ENCODE measurements around the gene ZNF609.

The ZNF609 gene

DNA sequence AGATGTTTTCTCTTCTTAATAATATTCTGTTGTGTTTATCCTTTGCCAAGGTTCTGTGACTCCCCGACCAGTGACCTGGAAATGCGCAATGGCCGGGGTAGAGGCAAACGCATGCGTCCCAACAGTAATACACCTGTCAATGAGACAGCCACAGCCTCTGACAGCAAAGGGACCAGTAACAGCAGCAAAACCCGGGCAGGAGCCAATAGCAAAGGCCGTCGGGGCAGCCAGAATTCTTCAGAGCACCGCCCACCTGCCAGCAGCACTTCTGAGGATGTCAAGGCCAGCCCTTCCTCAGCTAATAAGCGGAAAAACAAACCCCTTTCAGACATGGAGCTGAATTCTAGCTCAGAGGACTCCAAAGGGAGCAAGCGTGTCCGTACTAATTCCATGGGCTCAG, 213.5 kb downstream of the ZNF609 start:
- no peak for DNase-seq

DNA sequence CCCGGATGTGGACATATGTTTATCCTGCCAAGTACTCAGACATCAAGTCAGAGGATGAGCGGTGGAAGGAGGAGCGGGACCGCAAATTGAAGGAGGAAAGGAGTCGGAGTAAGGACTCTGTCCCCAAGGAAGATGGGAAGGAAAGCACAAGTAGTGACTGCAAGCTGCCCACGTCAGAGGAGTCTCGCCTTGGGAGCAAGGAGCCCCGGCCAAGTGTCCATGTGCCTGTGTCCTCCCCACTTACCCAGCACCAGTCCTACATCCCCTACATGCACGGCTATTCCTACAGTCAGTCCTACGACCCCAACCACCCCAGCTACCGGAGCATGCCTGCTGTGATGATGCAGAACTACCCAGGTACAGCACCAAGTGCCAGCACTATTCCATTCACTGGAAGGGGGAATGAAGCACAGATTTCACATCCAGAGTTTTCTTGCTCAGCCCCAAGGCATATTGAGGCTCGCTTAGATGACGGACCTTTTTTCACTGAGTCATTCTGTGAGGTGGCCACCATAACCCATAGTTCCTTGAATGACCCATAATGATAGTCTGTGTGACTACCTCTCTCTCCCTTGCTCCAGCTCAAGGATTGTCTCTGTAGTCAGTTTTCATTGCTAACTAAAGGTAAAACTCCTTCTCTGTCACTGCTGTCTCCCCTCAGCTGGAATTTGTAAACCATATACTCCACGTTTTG, 217.9 kb downstream of the ZNF609 start:
- DNase-seq, result no peak

GRCh38 chr15:64680097-64680496, 219.7 kb downstream of the ZNF609 start:
- no peak for DNase-seq

GRCh38 chr15:64681424-64682024, 221.1 kb downstream of the ZNF609 start:
- peak in 1 of 2 experiments; percentile 13 for DNase-seq

DNA sequence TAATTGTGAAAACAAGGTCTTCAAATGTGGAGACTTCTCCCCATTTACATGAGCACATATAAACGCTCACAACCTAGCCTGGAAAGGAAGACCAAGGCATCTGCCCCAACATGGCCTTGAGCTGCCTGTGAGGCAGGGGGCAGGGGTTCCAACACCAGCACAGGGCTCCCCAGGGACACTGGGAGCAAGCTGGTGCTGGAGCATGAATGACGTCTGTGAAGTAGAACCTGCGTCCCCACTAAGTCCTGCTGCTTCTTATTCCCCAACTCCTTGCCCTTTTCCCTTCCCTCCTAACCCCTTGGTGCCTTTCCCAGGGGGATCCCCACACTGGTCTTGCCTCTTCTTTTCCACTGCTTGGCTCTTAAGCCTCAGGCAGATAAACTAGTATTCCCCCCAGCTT, 221.9 kb downstream of the ZNF609 start:
- DNase-seq, result no peak

DNA sequence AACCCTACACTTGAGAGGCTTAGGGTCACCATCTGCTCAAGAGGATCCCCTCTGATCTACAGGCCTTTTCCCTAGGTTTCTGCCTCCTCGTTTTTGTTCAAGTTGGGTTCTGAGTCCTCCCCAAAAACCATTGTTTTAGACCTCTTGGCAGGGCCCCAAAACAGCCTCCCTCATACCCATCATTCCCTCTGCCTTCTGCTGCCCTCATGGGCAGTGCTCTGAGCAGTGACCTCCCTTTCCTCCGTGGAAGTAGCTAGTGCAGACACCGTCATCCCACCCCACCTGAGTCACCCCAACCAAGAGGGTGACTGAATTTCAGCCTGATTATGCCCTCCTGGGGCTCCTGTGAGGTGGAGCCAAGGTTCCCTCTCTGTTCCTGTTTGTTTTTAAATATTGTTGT, 223.0 kb downstream of the ZNF609 start:
- DNase-seq, result no peak

DNA sequence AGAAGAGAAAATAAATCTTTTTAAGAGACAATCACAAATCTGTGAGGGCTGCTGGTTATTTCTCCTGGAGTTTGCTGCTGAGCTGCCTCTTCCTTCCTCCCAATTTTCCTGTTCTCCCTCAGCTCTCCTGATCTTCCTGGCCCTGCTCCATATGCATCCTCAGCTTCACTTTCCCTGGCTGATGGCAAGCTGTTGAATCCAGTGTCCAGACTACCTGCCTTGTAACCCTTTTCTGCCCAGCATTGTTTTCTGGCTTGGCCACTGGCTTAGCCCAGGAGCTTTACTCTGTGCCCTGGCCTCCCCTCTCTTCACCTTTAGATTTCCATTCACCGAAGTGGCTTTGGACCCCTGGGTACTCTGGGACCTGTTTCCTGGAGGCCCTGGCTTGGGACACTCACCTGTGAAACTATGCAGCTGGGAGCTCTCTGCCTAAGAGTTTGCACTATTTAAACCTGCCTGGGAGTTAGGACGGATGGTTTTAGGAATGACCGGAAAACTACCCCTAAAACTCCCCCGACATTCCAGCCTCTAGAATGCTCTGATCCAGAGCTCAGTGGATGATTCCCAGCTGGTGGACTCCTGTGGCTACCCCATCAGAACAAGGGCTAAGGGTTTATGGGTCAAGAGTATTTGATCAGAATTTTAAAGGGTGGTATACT, 225.0 kb downstream of the ZNF609 start:
- DNase-seq, result no peak

DNA sequence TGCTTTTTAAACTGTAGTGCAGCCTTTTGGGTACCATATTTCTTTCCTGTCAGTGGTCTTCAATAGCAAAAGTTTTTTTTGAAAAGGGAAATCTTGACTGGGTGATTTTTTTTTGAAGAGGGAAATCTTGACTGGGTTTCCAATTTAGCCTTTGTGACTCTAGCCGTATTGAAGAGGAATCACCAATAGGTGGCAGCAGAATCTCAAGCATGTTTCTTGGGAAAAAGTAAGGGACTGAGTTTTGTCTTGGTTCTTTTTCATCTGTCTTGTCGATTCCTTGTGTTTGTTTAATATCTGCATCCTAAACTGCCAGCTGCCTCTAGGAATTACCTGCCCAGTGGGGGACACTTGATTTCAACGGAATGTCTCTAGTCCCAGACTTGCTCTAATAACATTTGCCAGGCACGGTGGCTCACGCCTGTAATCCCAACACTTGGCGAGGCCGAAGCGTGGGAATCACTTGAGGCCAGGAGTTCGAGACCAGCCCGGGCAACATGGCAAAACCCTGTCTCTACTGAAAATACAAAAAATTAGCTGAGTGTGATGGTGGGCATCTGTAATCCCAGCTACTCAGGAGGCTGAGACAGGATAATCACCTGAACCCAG, 225.9 kb downstream of the ZNF609 start:
- DNase-seq, result peak in 1 of 2 experiments; percentile 23

DNA sequence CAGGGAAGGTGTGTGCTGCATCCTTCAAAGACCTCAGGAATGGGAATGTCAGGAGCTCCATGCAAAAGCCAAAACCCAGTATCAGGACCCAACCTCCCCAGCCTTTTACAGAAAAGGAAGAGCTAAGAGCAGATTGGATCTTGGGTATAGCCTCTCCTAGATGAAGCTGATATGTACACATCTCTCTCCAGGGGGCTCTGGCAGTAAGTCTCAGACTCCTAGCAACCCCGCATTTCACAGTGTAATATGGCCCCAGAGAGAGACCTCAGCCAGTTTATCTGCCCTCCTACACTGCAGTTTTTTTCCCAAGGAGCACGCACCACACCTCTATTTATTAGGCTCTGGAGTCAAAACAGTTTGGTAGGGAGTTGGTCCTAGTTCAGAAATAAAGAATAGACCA, 226.8 kb downstream of the ZNF609 start:
- no peak for DNase-seq

DNA sequence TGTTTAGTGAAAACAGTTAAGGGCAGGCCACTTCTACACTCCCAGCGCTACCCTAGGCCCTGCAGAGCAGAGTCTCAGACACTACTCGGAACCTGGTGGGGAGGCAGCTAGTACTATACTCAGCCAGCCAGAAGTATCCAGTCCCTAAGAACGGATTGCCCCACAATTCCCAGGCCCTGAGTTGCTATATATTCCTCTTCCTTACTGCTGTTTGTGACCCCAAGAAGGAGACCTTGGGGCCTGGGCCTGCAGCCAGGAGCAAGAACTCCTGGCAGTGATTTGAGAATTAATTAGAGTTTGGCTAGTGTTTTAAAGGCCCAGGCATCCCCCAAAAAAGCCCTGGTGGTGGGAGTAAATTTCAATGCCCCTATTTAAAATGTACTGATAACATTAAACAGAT, 227.3 kb downstream of the ZNF609 start:
- DNase-seq, result no peak

- no peak for DNase-seq
These were observed 228.4 kb downstream of the ZNF609 start for GRCh38 chr15:64688770-64689169.

DNA sequence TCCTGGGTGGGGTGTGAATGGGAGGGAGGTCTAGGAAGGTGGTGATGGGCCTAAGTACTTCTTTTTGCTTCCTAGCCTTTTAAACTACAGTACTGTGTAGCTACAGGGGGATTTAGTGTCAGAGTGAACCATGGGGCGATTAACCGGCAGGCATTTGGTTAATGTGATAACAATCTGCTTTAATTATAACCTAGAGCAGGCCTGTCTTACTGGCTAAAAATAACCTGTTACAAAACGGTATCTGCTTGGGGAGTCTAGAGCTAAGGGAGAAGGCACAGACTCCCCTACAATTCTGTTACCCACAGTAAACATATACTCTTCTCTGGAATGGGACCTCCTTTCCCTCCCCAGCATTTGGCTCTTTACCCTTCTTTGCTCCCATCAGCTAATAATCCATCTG, 229.6 kb downstream of the ZNF609 start:
- DNase-seq, result no peak

DNA sequence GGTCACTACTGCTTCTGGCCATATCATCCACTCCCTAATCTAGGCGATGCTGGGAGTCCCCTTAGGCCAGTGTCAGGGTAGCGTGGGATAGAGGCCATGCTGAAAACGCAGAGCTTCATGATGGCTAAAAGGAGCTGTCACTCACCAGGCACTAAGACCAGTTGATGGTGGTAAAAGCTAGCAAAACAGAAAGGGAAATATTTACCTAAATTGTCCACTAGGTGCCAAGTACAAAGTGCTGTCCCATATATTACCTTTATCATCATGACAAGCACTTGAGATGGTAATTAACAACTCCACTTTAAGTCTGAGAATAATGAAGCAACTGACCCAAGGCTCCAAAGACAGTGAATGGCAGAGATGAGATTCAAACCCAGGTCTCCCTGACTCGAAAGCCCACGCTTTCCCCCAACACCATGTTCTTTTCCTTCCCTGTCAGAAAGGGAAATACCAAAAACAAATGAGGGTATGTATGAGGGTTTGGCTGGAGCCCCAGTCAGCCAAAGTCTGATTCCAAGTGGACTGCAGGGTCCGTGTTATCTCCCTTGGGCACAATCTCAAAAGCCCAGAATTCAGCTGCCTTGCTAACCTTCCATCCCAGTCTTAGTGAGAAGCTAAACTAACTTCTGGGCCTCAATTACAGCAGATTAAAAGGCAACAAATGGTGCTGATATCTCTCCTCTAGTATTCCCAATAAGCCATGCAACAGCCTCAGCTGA, 230.4 kb downstream of the ZNF609 start:
- no peak for DNase-seq

GRCh38 chr15:64691896-64692565, 231.7 kb downstream of the ZNF609 start:
- DNase-seq, result no peak

- DNase-seq, result no peak
These were observed 232.8 kb downstream of the ZNF609 start for GRCh38 chr15:64693134-64693533.

DNA sequence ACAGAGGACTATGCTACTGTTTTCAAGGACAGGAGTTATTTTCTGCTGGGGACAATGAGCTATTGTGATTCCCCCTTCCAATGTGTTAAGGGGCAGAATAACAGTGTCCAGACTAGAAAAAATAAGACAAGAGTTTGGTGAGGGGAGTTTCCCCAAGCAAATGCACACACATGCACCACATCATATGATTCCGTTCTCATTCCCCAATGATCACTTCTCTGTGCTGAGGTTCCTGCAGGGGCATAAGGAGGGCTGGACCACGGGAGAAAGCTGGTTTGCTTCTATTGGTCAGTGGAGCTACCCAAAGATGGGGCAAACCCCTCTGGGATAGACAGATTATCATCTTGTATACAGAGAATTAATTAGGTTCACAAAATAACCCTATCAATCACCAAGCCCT, 234.4 kb downstream of the ZNF609 start:
- DNase-seq, result no peak

GRCh38 chr15:64695561-64695992, 235.2 kb downstream of the ZNF609 start:
- no peak for DNase-seq

- DNase-seq, result no peak
These were observed 236.1 kb downstream of the ZNF609 start for GRCh38 chr15:64696481-64696880.

GRCh38 chr15:64697911-64698369, 237.6 kb downstream of the ZNF609 start:
- DNase-seq, result no peak

GRCh38 chr15:64698823-64699222, 238.4 kb downstream of the ZNF609 start:
- no peak for DNase-seq

DNA sequence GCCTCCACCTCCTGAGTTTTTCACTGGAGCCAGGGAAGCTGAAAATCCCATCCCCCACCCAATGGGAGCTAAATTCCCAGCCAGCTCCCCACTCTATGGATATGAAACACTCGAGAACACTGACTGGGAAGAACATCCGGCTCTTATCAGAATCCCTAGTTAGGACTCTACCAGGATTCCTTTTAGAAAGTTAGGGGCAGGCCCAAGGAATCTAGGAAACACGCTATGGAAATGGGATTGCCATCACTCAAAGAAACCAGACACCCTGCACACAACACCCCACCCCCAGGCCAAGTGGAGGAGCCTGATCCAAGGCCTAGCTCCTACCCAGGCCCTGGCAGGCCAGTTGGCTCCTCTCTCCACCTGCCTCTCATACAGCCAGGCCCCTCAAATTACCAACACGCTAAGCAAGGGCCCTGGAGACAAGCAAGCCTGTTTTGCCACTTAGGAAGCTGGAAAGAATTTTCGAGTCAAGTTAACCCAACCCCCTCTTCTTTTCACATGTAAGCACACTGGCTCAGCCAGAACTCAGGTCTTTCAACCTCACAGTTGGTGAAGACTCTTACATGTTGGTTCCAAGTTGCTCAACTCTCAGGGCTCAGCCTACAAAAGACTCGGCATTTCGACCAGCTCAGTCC, 239.5 kb downstream of the ZNF609 start:
- DNase-seq, result no peak

- DNase-seq, result no peak
These were observed 240.7 kb downstream of the ZNF609 start for GRCh38 chr15:64701051-64701450.
